ENCODE measurements around the gene SLC6A8. TPM values are rescaled to one million over a fixed set of nuclear protein-coding genes. Genes with fewer than 3 reads are reported as not detected.

SLC6A8 gene
- total and polyA plus RNA-seq, 9 donors = 6.3 to 23.5 (median 11.4) TPM

- H3K27ac ChIP-seq = no peak overlapping the region
- no peak overlapping the region for H3K4me3 ChIP-seq
- 91 to 93% (median 92%) methylated on average over 14 of the region's 14 CpGs for WGBS, 3 donors
- no peaks in the 10 kb centered on the region for H3K27me3 ChIP-seq
- H3K9me3 ChIP-seq = no peaks in the 10 kb centered on the region
- TF ChIP-seq EP300 (IDR thresholded peaks at IDR 0.05) (no peak), CTCF (IDR thresholded peaks at IDR 0.05) (no peak), POLR2A (IDR thresholded peaks at IDR 0.05) (no peak)
- no peaks in the 10 kb centered on the region for H3K36me3 ChIP-seq
- DNase-seq = no peak
- H3K4me1 ChIP-seq (ENCODE audit: insufficient read depth) = no peaks in the 10 kb centered on the region
- intact Hi-C loops (cut with DNase I) = no loop called here
Measured at GRCh38 chrX:153732401-153732800, 44.7 kb downstream of the SLC6A8 start.

GRCh38 chrX:153733651-153734240 is 46.0 kb downstream of the SLC6A8 start:
- Histone ChIP-seq H3K9me3 (no peaks in the 10 kb centered on the region), H3K4me1 (ENCODE audit: insufficient read depth) (no peaks in the 10 kb centered on the region), H3K4me3 (no peak overlapping the region), H3K27me3 (no peaks in the 10 kb centered on the region), H3K36me3 (no peaks in the 10 kb centered on the region), H3K27ac (no peak overlapping the region)
- WGBS, 3 donors = 80 to 89% (median 81%) methylated on average over 15 of the region's 15 CpGs
- TF ChIP-seq EP300 (IDR thresholded peaks at IDR 0.05) (no peak), CTCF (IDR thresholded peaks at IDR 0.05) (no peak), POLR2A (IDR thresholded peaks at IDR 0.05) (no peak)
- intact Hi-C loops (cut with DNase I) = no loop called here
- peak in 1 of 5 donors; percentile 14 for DNase-seq

DNA sequence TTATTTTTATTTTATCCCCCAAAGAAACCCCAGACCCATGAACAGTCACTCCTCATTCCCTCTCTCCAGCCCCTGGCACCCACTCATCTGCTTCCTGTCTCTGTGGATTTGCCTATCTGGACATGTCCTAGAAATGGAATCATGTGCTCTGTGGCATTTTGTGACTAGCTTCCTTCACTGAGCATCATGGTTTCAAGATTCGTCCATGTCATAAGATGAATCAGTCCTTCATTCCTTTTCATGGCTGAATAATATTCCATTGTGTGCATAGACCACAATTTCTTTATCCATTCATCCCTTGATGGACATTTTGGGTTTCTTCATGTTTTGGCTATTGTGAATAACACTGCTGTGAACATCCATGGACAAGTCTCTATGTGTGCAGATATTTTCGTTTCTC is 47.1 kb downstream of the SLC6A8 start:
- TF ChIP-seq EP300 (IDR thresholded peaks at IDR 0.05) (no peak), CTCF (IDR thresholded peaks at IDR 0.05) (no peak), POLR2A (IDR thresholded peaks at IDR 0.05) (no peak)
- Histone ChIP-seq H3K4me3 (no peak overlapping the region), H3K36me3 (no peaks in the 10 kb centered on the region), H3K27ac (no peak overlapping the region), H3K9me3 (no peaks in the 10 kb centered on the region), H3K4me1 (ENCODE audit: insufficient read depth) (no peaks in the 10 kb centered on the region), H3K27me3 (no peaks in the 10 kb centered on the region)
- WGBS, 3 donors = 79 to 91% (median 82%) methylated on average over 2 of the region's 2 CpGs
- no peak for DNase-seq
- intact Hi-C loops (cut with DNase I) = no loop called here

DNA sequence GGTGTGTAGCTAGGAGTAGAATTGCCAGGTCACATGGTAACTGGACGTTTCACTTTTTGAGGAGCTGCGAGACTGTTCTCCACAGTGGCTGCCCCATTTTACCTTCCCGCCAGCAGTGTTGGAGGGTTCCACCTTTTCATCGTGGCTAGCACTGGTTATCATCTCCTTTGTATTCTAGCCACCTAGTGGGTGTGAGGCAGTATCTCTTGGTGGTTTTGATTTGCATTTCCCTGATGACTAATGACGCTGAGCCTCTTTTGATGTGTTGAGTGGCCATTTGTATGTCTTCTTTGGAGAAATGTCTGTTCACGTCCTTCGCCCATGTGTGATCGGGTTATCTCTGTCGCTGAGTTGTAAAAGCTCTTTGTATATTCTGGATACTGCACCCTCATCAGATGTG is 47.5 kb downstream of the SLC6A8 start:
- no peak for TF ChIP-seq EP300 (IDR thresholded peaks at IDR 0.05)
- no peak for TF ChIP-seq CTCF (IDR thresholded peaks at IDR 0.05)
- TF ChIP-seq POLR2A (IDR thresholded peaks at IDR 0.05) = no peak
- DNase-seq = no peak
- WGBS, 3 donors = 85 to 87% (median 85%) methylated on average over 9 of the region's 9 CpGs
- Histone ChIP-seq H3K27me3 (no peaks in the 10 kb centered on the region), H3K4me3 (no peak overlapping the region), H3K36me3 (no peaks in the 10 kb centered on the region), H3K9me3 (no peaks in the 10 kb centered on the region), H3K4me1 (ENCODE audit: insufficient read depth) (no peaks in the 10 kb centered on the region), H3K27ac (no peak overlapping the region)
- intact Hi-C loops (cut with DNase I) = no loop called here
